ENCODE measurements around the gene PALD1.

GRCh38 chr10:70476249-70477035 lies 2.1 kb upstream of the PALD1 start:
- TF ChIP-seq CTCF (IDR thresholded peaks at IDR 0.05) (no peak), EP300 (IDR thresholded peaks at IDR 0.05; ENCODE audit: low read depth) (no peak), POLR2A (IDR thresholded peaks at IDR 0.05) (no peak), POLR2AphosphoS5 (IDR thresholded peaks at IDR 0.05) (no peak)
